Activated B cell treated with CpG ODN at 0.5 μM for 24 hours (primary cell): Measurements from ENCODE around the gene NME2. TPM values are rescaled to one million over a fixed set of nuclear protein-coding genes. Genes with fewer than 3 reads are reported as not detected.

Experiments used
- ATAC-seq: fragments of 200-7000 bp; cut with Tn5 transposase; one replicate; pipeline ENCODE4 v1.10.0; 2021; ENCODE audit warnings: low read depth, mild to moderate bottlenecking, moderate library complexity
- CTCF ChIA-PET: fragments of 350-600 bp; sonication (Branson Sonifier 250); formaldehyde crosslinking; loops from one replicate; lab custom pipeline; 2021; ENCODE audit warnings: antibody characterized with exemption; lab: Charles Lee
- POLR2A ChIA-PET: fragments of 350-600 bp; sonication (Branson Sonifier 250); formaldehyde crosslinking; loops from one replicate; lab custom pipeline; 2021; ENCODE audit warnings: antibody characterized with exemption; lab: Charles Lee
- DNase-seq: peaks from one replicate; pipeline ENCODE4 v3.0.0; 2022
- H3K27ac Mint-ChIP-seq: one replicate; pipeline ENCODE4 v1.8.0; 2020; ENCODE audit warnings: mixed read lengths
- H3K27me3 Mint-ChIP-seq: one replicate; pipeline ENCODE4 v1.8.0; 2021; ENCODE audit warnings: mixed read lengths
- H3K36me3 Mint-ChIP-seq: one replicate; pipeline ENCODE4 v1.8.0; 2021; ENCODE audit warnings: low read depth, mixed read lengths
- H3K4me1 Mint-ChIP-seq: one replicate; pipeline ENCODE4 v1.8.0; 2021; ENCODE audit warnings: mixed read lengths
- H3K4me3 Mint-ChIP-seq: one replicate; pipeline ENCODE4 v1.8.0; 2020; ENCODE audit warnings: mild to moderate bottlenecking, mixed read lengths
- H3K9me3 Mint-ChIP-seq: one replicate; pipeline ENCODE4 v1.8.0; 2020; ENCODE audit warnings: mixed read lengths
- intact Hi-C: fragments of 100-400 bp; cut with micrococcal nuclease; formaldehyde crosslinking; loops from one replicate; pipeline ENCODE4 v1.15.1; 2024
- total RNA-seq: library from RNA; stranded (reverse); gene quantifications from 2 replicates; pipeline ENCODE4 v1.2.3, GENCODE V29; 2022
- TF ChIP-seq, protein P1 (sequence below): fragments of 200-600 bp; IDR thresholded peaks from one replicate; pipeline ENCODE4 v1.8.0; 2022; ENCODE audit warnings: antibody characterized with exemption, mild to moderate bottlenecking

NME2 gene
- total RNA-seq, 1 donor from 2014 or later: 439 TPM

DNA sequence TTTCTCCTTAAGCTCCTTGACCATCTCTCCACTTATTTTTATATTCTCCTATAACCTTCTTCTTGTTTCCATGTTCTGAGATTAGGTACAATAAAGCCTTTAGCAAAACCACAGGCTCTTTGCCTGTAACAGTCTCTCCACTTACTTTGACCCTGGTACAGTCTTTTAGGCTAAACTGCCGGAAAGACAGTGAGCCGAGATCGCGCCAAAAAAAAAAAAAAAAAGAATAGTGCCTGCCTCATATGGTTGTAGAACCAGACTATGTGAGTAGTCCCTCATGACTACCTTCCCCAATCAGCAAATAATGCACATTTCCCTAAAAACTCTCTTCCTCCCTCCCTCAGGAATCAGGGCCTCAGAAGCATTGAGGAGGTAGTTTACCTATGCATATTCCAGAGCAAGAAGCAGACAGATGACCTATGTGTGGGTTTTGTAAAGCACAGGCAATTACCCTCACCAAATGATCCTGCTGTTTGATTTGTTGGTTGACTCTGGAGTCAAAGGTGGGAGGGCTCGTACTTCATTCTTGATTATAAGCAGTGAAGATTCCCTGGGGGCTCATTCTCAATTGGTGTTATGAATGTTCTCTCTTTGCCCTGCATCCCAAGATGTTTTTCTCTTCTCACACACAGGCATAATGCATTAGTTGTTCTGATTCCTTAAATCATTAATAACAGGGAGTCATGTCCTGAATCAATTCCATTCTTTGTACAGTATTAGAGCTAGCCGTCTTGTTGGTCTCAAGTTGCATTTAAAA lies 21.8 kb upstream of the NME2 start:
- no peak for DNase-seq
- Mint-ChIP-seq H3K9me3 (no peaks in the 10 kb centered on the region), H3K36me3 (no peaks in the 10 kb centered on the region), H3K27ac (no peak overlapping the region), H3K27me3 (no peaks in the 10 kb centered on the region), H3K4me1 (no peaks in the 10 kb centered on the region), H3K4me3 (no peak overlapping the region)
- ChIA-PET POLR2A (interaction anchor here (0.6 kb wide), 1 partner anchor 366 kb away, joined by 3 read pairs; no protein-coding TSS in a partner anchor), CTCF (no interaction called here)
- no peak for ATAC-seq
- intact Hi-C loops: no loop called here
- TF ChIP-seq, protein P1, sequence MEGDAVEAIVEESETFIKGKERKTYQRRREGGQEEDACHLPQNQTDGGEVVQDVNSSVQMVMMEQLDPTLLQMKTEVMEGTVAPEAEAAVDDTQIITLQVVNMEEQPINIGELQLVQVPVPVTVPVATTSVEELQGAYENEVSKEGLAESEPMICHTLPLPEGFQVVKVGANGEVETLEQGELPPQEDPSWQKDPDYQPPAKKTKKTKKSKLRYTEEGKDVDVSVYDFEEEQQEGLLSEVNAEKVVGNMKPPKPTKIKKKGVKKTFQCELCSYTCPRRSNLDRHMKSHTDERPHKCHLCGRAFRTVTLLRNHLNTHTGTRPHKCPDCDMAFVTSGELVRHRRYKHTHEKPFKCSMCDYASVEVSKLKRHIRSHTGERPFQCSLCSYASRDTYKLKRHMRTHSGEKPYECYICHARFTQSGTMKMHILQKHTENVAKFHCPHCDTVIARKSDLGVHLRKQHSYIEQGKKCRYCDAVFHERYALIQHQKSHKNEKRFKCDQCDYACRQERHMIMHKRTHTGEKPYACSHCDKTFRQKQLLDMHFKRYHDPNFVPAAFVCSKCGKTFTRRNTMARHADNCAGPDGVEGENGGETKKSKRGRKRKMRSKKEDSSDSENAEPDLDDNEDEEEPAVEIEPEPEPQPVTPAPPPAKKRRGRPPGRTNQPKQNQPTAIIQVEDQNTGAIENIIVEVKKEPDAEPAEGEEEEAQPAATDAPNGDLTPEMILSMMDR: no peak

DNA sequence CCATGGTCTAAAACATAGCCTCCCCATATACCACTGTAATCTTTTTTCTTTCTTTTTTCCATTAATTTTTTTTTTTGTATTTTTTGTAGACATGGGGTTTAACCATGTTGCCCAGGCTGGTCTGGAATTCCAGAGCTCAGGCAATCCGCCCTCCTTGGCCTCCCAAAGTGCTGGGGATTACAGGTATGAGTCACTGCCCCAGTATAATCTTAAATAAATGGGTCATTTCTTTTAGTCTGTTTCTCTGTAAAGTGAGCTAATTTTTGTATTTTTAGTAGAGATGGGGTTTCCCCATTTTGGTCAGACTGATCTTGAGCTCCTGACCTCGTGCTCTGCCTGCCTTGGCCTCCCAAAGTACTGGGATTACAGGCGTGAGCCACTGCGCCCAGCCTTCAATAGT lies 18.6 kb upstream of the NME2 start:
- CTCF ChIA-PET: no interaction called here
- DNase-seq: no peak
- POLR2A ChIA-PET: no interaction called here

DNA sequence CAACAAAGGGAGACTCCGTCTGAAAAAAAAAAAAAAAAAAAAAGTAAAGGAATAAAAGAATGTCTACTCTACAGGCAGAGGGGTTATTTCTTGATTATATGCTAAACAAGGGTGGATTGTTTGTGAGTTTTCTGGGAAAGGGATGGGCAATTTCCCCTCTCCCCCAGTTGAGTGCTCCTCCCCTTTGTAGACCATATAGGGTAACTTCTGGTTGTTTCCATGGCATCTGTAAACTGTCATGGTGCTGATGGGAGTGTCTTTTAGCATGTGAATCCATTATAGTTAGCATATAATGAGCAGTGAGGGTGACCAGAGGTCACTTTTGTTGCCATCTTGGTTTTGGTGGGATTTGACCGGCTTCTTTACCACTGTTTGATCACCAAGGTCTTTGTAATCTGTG lies 17.0 kb upstream of the NME2 start:
- Mint-ChIP-seq H3K9me3 (no peaks in the 10 kb centered on the region), H3K4me1 (no peaks in the 10 kb centered on the region), H3K36me3 (no peaks in the 10 kb centered on the region), H3K27ac (no peak overlapping the region), H3K4me3 (no peak overlapping the region), H3K27me3 (no peaks in the 10 kb centered on the region)
- ChIA-PET POLR2A (no interaction called here), CTCF (interaction anchor here (5.7 kb wide), 1 partner anchor 147 kb away, joined by 86 read pairs; no protein-coding TSS in a partner anchor)
- ATAC-seq: no peak
- DNase-seq: no peak
- intact Hi-C loops: no loop called here
- TF ChIP-seq, protein P1: no peak

More for the DNA sequence above, 18.6 kb upstream of the NME2 start:
- intact Hi-C loops: no loop called here
- TF ChIP-seq, protein P1: no peak
- Mint-ChIP-seq H3K27me3 (no peaks in the 10 kb centered on the region), H3K27ac (no peak overlapping the region), H3K4me3 (no peak overlapping the region), H3K36me3 (no peaks in the 10 kb centered on the region), H3K9me3 (no peaks in the 10 kb centered on the region), H3K4me1 (no peaks in the 10 kb centered on the region)
- ATAC-seq: no peak

DNA sequence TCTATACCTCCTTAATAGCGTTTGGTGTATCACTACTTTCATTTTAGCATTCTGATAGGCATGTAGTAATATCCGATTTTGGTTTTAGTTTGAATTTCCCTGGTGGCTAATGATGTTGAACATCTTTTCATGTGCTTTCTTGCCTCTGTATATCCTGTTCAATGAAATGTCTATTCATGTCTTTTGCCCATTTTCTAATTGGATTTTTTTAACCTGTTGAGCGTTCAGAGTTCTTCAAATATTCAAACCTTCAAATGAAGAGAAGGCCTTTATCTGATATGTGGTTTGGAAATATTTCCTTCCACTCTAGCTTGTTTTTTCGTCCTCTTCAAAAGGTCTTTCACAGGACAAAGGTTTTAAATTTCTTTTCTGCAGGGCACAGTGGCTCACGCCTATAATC lies 15.3 kb upstream of the NME2 start:
- Mint-ChIP-seq H3K27me3 (no peaks in the 10 kb centered on the region), H3K36me3 (peaks cover 4% of the 10 kb centered on the region), H3K4me3 (no peak overlapping the region), H3K4me1 (peaks cover 6% of the 10 kb centered on the region), H3K9me3 (no peaks in the 10 kb centered on the region), H3K27ac (no peak overlapping the region)
- TF ChIP-seq, protein P1: no peak
- ChIA-PET CTCF (interaction anchor here (1.0 to 5.7 kb wide), 3 partner anchors 28 to 149 kb away, joined by 3 to 86 read pairs (median 4); no protein-coding TSS in a partner anchor), POLR2A (no interaction called here)
- DNase-seq: no peak
- ATAC-seq: no peak
- intact Hi-C loops: no loop called here

DNA sequence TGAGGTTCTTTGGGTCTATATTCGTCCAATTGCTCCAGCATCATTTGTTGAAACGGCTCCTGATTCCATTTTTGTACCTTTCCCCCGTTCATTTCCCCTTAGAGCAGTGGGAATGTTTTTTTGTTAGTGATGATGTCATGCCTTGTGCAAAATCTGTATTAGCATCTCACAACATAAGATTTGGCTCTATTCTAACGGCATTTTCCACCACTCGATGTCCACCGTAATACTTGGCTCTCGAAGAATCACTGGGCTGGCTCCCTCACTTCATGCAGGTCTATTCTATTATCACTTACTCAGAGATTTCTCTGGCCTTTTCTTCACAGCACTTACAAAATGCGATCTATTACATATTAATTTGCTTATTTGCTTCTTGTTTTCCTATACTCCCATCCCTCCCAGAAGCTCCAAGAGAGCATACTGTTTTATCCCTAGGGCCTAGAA lies 13.4 kb upstream of the NME2 start:
- intact Hi-C loops: loop anchor here (1.0 to 2.0 kb wide), 9 partner anchors 14 to 605 kb away; partner anchors contain the start of genes ANKRD40, MBTD1, NME2 and SPATA20
- H3K36me3 Mint-ChIP-seq: peaks cover 21% of the 10 kb centered on the region
- no peak for ATAC-seq
- H3K4me3 Mint-ChIP-seq: no peak overlapping the region
- ChIA-PET CTCF (interaction anchor here (0.7 to 5.7 kb wide), 16 partner anchors 13 to 300 kb away, joined by 3 to 86 read pairs (median 4); partner anchors contain the start of genes NME2, SPAG9 and TOB1), POLR2A (interaction anchor here (0.8 to 3.9 kb wide), 11 partner anchors 9 to 286 kb away, joined by 3 to 51 read pairs (median 5); partner anchors contain the start of genes NME2, SPAG9 and TOB1)
- DNase-seq: no peak
- H3K27me3 Mint-ChIP-seq: no peaks in the 10 kb centered on the region
- H3K9me3 Mint-ChIP-seq: no peaks in the 10 kb centered on the region
- no peak overlapping the region for H3K27ac Mint-ChIP-seq
- H3K4me1 Mint-ChIP-seq: peaks cover 7% of the 10 kb centered on the region
- TF ChIP-seq, protein P1: no peak
